ENCODE measurements around the gene ATF6.

- TF ChIP-seq, protein P1, sequence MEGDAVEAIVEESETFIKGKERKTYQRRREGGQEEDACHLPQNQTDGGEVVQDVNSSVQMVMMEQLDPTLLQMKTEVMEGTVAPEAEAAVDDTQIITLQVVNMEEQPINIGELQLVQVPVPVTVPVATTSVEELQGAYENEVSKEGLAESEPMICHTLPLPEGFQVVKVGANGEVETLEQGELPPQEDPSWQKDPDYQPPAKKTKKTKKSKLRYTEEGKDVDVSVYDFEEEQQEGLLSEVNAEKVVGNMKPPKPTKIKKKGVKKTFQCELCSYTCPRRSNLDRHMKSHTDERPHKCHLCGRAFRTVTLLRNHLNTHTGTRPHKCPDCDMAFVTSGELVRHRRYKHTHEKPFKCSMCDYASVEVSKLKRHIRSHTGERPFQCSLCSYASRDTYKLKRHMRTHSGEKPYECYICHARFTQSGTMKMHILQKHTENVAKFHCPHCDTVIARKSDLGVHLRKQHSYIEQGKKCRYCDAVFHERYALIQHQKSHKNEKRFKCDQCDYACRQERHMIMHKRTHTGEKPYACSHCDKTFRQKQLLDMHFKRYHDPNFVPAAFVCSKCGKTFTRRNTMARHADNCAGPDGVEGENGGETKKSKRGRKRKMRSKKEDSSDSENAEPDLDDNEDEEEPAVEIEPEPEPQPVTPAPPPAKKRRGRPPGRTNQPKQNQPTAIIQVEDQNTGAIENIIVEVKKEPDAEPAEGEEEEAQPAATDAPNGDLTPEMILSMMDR (IDR thresholded peaks at IDR 0.05; ENCODE audit: low read depth, low read length): no peak
- TF ChIP-seq MYC (IDR thresholded peaks at IDR 0.05; ENCODE audit: low read depth, low read length) (no peak), POLR2A (IDR thresholded peaks at IDR 0.05; ENCODE audit: extremely low read depth, insufficient read length) (no peak)
- TF ChIP-seq, protein P2, sequence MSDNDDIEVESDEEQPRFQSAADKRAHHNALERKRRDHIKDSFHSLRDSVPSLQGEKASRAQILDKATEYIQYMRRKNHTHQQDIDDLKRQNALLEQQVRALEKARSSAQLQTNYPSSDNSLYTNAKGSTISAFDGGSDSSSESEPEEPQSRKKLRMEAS (IDR thresholded peaks at IDR 0.05; ENCODE audit: low read depth, low read length): no peak
Measured at GRCh38 chr1:161955606-161956005, 189.5 kb downstream of the ATF6 start.

Measured in NB4 (cell line).